ENCODE measurements around the gene NEDD9. TPM values are rescaled to one million over a fixed set of nuclear protein-coding genes. Genes with fewer than 3 reads are reported as not detected.

The NEDD9 gene
- total and polyA plus RNA-seq, 2 experiments from 2014 or later, result 4.4 to 13.0 TPM

DNA sequence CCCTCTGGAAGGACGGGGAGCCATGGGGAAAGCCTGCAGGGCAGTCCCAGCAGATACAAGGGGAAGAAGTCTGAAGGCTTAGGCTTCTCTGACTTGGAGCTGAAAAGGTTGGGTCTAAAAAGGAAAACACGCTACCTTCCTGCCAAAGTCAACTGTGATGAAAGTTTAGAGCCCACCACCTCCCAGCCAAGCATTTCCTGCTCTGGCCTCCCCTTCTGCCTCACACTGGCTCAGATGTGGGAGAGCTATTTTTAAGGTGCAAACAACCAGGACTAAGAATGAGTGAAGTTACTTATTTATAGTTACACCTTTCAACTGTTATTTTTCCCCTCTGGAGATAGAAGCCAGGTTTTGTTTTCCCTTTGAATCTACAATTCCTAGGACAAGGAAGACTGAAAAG is 21.2 kb downstream of the NEDD9 start (continued):
- TF ChIP-seq, protein P1, sequence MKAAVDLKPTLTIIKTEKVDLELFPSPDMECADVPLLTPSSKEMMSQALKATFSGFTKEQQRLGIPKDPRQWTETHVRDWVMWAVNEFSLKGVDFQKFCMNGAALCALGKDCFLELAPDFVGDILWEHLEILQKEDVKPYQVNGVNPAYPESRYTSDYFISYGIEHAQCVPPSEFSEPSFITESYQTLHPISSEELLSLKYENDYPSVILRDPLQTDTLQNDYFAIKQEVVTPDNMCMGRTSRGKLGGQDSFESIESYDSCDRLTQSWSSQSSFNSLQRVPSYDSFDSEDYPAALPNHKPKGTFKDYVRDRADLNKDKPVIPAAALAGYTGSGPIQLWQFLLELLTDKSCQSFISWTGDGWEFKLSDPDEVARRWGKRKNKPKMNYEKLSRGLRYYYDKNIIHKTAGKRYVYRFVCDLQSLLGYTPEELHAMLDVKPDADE (IDR thresholded peaks at IDR 0.05), result no peak
- TF ChIP-seq CREB1 (CRISPR knock-in tag; IDR thresholded peaks at IDR 0.05; ENCODE audit: low read depth) (no peak), JUNB (IDR thresholded peaks at IDR 0.05; ENCODE audit: unreplicated experiment) (no peak), EZH2 (IDR thresholded peaks at IDR 0.05; ENCODE audit: low read depth, unreplicated experiment) (no peak), STAT1 (IDR thresholded peaks at IDR 0.05; ENCODE audit: unreplicated experiment) (no peak), POLR2AphosphoS5 (IDR thresholded peaks at IDR 0.05; ENCODE audit: low read depth) (no peak), NANOG (IDR thresholded peaks at IDR 0.05; ENCODE audit: borderline replicate concordance) (no peak)
- TF ChIP-seq, protein P2, sequence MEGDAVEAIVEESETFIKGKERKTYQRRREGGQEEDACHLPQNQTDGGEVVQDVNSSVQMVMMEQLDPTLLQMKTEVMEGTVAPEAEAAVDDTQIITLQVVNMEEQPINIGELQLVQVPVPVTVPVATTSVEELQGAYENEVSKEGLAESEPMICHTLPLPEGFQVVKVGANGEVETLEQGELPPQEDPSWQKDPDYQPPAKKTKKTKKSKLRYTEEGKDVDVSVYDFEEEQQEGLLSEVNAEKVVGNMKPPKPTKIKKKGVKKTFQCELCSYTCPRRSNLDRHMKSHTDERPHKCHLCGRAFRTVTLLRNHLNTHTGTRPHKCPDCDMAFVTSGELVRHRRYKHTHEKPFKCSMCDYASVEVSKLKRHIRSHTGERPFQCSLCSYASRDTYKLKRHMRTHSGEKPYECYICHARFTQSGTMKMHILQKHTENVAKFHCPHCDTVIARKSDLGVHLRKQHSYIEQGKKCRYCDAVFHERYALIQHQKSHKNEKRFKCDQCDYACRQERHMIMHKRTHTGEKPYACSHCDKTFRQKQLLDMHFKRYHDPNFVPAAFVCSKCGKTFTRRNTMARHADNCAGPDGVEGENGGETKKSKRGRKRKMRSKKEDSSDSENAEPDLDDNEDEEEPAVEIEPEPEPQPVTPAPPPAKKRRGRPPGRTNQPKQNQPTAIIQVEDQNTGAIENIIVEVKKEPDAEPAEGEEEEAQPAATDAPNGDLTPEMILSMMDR (conservative IDR thresholded peaks at IDR 0.05; ENCODE audit: low read depth in 2 of 2), result no peak

DNA sequence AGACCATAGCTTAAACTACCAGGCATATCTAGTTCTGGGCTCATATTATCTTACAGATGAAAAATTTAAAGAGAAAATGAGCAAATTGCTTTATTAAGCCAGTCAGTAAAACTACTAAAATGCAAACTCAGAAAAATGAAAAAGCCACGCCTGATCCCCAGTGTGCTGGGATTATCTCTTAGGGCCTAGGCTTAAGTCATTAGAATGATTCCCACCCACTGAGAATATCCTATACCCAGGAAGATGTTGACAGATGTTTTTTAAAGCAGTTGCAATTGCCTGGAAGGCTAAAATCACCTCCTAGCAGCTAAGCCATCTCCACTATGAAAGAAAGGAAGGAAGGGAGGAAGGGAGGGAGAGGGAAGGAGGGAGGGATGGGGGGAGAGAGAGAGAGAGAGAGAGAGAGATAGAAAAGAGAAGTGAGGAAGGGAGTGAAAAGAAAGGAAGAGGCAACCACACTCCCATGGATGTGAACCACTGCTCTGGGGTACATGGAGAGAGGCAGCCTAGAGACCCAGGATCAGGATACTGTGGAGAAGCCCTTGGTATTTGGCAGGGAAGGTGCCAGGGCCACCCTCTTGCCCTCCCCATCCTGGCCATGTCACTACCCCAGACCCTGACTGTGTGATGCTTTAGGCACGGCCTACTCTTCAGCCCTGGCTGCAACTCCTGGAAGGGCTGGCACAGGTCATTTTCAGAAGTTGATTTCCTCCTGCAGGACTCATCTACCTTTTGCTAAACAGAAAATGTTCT is 21.9 kb downstream of the NEDD9 start:
- peak overlapping the region; percentile 66 for H3K4me2 ChIP-seq
- no peaks in the 10 kb centered on the region for H3K27me3 ChIP-seq (ENCODE audit: insufficient read depth)
- peaks cover 37% of the 10 kb centered on the region for H3K4me1 ChIP-seq (ENCODE audit: insufficient read depth)
- Mint-ChIP-seq H3K36me3 (ENCODE audit: low read depth) (peaks cover 4% of the 10 kb centered on the region; the same call in 1 of the 3 replicates), H3K9me3 (no peaks in the 10 kb centered on the region), H3K4me1 (peaks cover 47% of the 10 kb centered on the region), H3K27ac (no peak overlapping the region), H3K27me3 (ENCODE audit: insufficient read depth, low read depth, poor library complexity) (peaks cover 2% of the 10 kb centered on the region), H3K4me3 (no peak overlapping the region)
- H3K4me3 ChIP-seq, result no peak overlapping the region
- H3K27ac ChIP-seq (ENCODE audit: low read depth), result peak overlapping the region; percentile 65
- no peaks in the 10 kb centered on the region for H3K9me2 ChIP-seq (ENCODE audit: insufficient read depth)
- no peak for DNase-seq (ENCODE audit: low spot score)
- no peaks in the 10 kb centered on the region for H3K79me2 ChIP-seq (replicated peaks; ENCODE audit: insufficient read depth)
- no peaks in the 10 kb centered on the region for H4K20me1 ChIP-seq (replicated peaks; ENCODE audit: insufficient read depth)
- H3F3A ChIP-seq (replicated peaks; ENCODE audit: low read depth), result no peaks in the 10 kb centered on the region
- no peak overlapping the region for H2AFZ ChIP-seq
- no peaks in the 10 kb centered on the region for H3K36me3 ChIP-seq (ENCODE audit: insufficient read depth)
- ATAC-seq, result peak; percentile 40
- no peak for TF ChIP-seq EZH2phosphoT487 (IDR thresholded peaks at IDR 0.05; ENCODE audit: unreplicated experiment)
- TF ChIP-seq ZNF331 (CRISPR knock-in tag; IDR thresholded peaks at IDR 0.05; ENCODE audit: low read depth), result no peak
- TF ChIP-seq EZH2 (IDR thresholded peaks at IDR 0.05; ENCODE audit: low read depth, unreplicated experiment), result no peak
- no peak for TF ChIP-seq POLR2AphosphoS5 (IDR thresholded peaks at IDR 0.05; ENCODE audit: low read depth)
- no peak for TF ChIP-seq JUNB (IDR thresholded peaks at IDR 0.05; ENCODE audit: unreplicated experiment)
- TF ChIP-seq, protein P1 (IDR thresholded peaks at IDR 0.05), result no peak
- TF ChIP-seq, protein P2 (conservative IDR thresholded peaks at IDR 0.05; ENCODE audit: low read depth in 2 of 2), result no peak
- TF ChIP-seq, protein P3, sequence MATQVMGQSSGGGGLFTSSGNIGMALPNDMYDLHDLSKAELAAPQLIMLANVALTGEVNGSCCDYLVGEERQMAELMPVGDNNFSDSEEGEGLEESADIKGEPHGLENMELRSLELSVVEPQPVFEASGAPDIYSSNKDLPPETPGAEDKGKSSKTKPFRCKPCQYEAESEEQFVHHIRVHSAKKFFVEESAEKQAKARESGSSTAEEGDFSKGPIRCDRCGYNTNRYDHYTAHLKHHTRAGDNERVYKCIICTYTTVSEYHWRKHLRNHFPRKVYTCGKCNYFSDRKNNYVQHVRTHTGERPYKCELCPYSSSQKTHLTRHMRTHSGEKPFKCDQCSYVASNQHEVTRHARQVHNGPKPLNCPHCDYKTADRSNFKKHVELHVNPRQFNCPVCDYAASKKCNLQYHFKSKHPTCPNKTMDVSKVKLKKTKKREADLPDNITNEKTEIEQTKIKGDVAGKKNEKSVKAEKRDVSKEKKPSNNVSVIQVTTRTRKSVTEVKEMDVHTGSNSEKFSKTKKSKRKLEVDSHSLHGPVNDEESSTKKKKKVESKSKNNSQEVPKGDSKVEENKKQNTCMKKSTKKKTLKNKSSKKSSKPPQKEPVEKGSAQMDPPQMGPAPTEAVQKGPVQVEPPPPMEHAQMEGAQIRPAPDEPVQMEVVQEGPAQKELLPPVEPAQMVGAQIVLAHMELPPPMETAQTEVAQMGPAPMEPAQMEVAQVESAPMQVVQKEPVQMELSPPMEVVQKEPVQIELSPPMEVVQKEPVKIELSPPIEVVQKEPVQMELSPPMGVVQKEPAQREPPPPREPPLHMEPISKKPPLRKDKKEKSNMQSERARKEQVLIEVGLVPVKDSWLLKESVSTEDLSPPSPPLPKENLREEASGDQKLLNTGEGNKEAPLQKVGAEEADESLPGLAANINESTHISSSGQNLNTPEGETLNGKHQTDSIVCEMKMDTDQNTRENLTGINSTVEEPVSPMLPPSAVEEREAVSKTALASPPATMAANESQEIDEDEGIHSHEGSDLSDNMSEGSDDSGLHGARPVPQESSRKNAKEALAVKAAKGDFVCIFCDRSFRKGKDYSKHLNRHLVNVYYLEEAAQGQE (IDR thresholded peaks at IDR 0.05; ENCODE audit: unreplicated experiment), result no peak
- TF ChIP-seq ZNF114 (CRISPR knock-in tag; IDR thresholded peaks at IDR 0.05), result no peak

All from GM23338 (cell line).